HG03025 (cell line): ENCODE data around the gene PSMB9.
"Not testable (repeated sequence)": the region's sequence is repeated elsewhere in the genome, so short reads cannot be mapped to it uniquely, and the experiment has no call there.

ENCODE experiments used
- ATAC-seq: cut with Tn5 transposase; IDR thresholded peaks from one replicate; pipeline ENCODE4 v1.9.1; 2021; ENCODE audit warnings: mild to moderate bottlenecking, moderate library complexity; ENCODE audit not compliant: unreplicated experiment, low FRiP score

PSMB9 gene

GRCh38 chr6:32853541-32854375, at the start of gene PSMB9, which contains the start of gene TAP1:
PSMB9 (plus strand) TSS chr6:32854192; CDS start chr6:32854230, 38 bp downstream.
TAP1 (minus strand) TSS chr6:32853704; CDS start chr6:32853636, 68 bp downstream.
- ATAC-seq: peak; percentile 69

GRCh38 chr6:32805404-32805803, 48.6 kb upstream of the PSMB9 start:
- not testable (repeated sequence) for ATAC-seq

GRCh38 chr6:32807020-32807580, 46.9 kb upstream of the PSMB9 start:
- ATAC-seq: no peak

- ATAC-seq: no peak
Measured at GRCh38 chr6:32809171-32809570, 44.8 kb upstream of the PSMB9 start.

GRCh38 chr6:32814145-32814544, 39.8 kb upstream of the PSMB9 start:
- ATAC-seq: no peak

- no peak for ATAC-seq
Measured at GRCh38 chr6:32815115-32815514, 38.9 kb upstream of the PSMB9 start.

- no peak for ATAC-seq
Measured at GRCh38 chr6:32815996-32816395, 38.0 kb upstream of the PSMB9 start.

- ATAC-seq: no peak
Measured at GRCh38 chr6:32816746-32817204, 37.2 kb upstream of the PSMB9 start, which contains the start of gene HLA-DOB. HLA-DOB (minus strand) TSS chr6:32817002; CDS start chr6:32816951, 51 bp downstream.

- ATAC-seq: no peak
Measured at GRCh38 chr6:32818867-32819266, 35.1 kb upstream of the PSMB9 start.

GRCh38 chr6:32819729-32820128, 34.3 kb upstream of the PSMB9 start:
- ATAC-seq: no peak

GRCh38 chr6:32825966-32826365, 28.0 kb upstream of the PSMB9 start:
- ATAC-seq: no peak

- ATAC-seq: no peak
Measured at GRCh38 chr6:32827025-32827424, 27.0 kb upstream of the PSMB9 start.

- no peak for ATAC-seq
Measured at GRCh38 chr6:32829495-32829894, 24.5 kb upstream of the PSMB9 start.

GRCh38 chr6:32830017-32830416, 24.0 kb upstream of the PSMB9 start:
- no peak for ATAC-seq

GRCh38 chr6:32830936-32831335, 23.1 kb upstream of the PSMB9 start:
- ATAC-seq: no peak

- ATAC-seq: no peak
Measured at GRCh38 chr6:32832535-32832934, 21.5 kb upstream of the PSMB9 start.

GRCh38 chr6:32833664-32834063, 20.3 kb upstream of the PSMB9 start:
- ATAC-seq: no peak

- no peak for ATAC-seq
Measured at GRCh38 chr6:32835167-32835893, 18.7 kb upstream of the PSMB9 start.

GRCh38 chr6:32836873-32837272, 17.1 kb upstream of the PSMB9 start:
- no peak for ATAC-seq

GRCh38 chr6:32837651-32838113, 16.3 kb upstream of the PSMB9 start:
- ATAC-seq: no peak
